Measurements from ENCODE around the gene CATSPERD. TPM values are rescaled to one million over a fixed set of nuclear protein-coding genes. Genes with fewer than 3 reads are reported as not detected.

Gene CATSPERD, protein sequence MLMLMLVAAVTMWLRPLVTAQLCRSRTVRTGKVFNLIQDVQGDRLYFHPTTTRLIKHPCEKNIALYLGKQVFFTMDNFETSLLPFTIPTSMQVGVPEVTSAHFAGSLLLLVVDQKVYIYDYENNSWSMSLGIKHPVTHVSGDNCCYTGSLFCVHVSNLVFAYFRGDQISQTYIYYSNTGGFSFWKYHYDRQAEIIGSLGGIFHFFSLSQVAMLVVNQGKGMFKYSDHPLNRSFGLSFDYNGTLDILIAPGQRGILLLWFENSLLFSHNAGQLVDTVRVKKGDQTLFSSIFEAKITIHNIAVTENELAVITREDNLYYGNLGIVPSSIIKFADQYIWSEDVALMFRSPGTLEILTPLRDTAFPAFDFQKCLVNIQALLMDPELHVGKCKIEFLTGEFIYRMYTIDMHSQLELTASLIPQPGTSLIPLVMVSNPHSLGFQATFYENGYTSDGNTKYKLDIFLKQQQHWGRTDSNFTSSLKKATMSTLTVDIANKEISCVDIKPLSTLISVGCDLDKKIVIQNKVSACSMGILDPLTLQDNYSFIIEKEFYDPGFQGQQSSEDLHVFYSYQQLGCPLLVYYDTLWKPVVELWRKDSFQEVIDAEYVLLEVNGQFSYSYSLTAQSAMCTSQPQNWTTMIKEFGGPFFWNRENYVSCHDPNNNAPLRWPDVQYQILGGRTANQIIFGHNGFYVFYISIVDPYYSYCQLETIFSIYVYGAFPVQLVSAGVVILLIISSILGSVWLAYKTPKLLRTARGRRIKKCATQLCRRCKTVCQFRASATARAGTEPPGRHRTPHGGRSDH
- not detected in 2 replicates for total RNA-seq (2014; rRNA removed; shearing (Covaris generic); ENCODE audit: low replicate concordance)

DNA sequence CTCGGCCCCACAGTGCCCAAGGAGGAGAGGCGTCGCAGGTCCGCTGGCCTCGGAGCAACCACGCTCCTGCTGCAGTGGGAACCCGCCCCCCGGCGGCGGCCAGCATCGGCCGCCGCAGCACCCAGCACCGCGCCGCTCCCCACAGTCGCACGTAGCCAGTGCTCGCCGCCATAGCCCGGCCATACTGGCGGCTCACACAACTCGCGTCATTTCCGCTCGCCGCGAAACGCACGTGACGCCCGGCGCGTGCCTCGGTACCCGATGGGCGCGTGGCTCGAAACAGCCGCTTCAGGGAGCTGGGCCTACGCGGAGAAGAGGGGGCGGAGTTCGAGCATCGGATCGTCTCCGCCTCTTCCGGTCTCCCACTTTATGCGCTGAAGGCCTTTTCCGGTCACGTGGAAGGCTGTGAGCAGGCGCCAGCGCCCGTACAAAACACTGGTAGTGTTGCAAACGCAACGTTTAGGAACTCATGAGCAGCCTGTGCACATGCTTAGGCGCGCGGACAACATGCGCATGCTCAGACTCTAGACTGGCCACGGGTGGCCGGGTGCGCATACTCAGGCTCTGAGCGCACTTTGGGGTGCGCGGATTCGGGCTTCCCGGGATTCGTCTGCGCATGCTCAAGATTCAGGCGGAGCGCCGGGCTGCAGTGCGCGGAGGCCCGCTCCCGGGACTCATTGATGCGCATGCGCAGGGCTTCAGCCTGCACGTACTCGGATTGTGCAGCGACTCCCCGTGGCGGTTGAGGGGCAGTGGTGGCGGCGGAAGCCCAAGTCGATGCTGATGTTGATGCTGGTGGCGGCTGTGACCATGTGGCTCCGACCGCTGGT lies at the start of gene CATSPERD, which contains the start of gene LONP1:
Gene CATSPERD, plus strand, starts transcription at position 677 of the 830 bp plus-strand sequence. Its CDS starts 101 bp downstream, at position 778.
Gene LONP1, minus strand, starts transcription at position 186 of the 830 bp plus-strand sequence. Its CDS starts 14 bp downstream, at position 172.
- DNase-seq, result peak; percentile 94
- Histone ChIP-seq H3K4me3 (peak within 1 kb of the TSS; percentile 72), H3K9me3 (no peaks in the 10 kb centered on the region), H3K27me3 (no peaks in the 10 kb centered on the region), H3K36me3 (peaks cover 12% of the 10 kb centered on the region)

DNA sequence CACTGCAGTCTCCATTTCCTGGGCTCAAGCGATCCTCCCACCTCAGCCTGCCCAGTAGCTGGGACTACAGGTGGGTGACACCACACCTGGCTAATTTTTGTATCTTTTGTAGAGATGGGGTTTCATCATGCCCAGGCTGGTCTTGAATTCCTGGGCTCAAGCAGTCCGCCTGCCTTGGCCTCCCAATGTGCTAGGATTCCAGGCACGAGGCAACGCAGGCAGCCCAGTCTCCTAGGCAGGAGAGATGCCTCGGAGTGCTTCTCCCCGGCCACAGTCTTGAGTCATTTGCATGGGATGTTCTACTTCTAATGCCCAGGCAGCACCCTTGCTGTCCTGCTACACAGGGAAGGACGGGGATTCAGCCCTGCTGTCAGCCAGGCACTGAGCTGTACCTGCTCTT lies 48.8 kb upstream of the CATSPERD start:
- Histone ChIP-seq H3K4me3 (no peak overlapping the region), H3K9me3 (no peaks in the 10 kb centered on the region), H3K27me3 (no peaks in the 10 kb centered on the region), H3K36me3 (peaks cover 1% of the 10 kb centered on the region)
- DNase-seq, result no peak

DNA sequence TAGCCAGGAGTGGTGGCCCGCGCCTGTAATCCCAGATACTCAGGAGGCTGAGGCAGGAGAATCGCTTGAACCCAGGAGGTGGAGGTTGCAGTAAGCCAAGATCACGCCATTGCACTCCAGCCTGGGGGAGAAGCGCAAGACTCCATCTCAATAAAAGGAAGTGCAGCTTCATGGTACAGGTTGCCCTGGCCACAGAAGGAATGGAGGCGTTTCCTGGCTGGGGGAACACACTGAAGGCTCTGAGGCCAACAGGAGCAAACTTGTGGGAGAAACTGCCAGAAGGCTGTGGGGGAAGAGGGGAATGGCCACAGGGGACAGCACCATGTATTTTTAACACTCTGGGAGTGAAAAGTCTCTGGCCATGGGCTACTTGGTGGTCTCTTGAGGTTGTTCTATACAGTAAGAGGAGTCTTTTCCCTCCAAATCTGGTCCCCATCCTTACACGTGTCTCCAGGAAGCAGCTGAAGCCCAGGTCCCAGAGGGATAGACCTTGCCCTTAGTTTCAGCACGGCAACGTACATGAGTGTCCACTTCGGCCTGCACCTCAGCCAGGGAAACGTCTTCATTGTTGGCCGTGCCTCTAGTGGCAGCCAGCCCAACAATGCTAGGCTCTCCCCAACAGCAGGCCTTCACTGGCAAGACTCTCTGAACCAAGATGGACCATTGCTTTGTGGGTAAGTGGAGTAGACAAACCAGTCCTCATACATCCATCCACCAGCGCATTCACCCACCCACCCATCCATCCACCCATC lies 47.6 kb upstream of the CATSPERD start:
- Histone ChIP-seq H3K36me3 (no peaks in the 10 kb centered on the region; the same call in 1 of the 2 replicates), H3K9me3 (no peaks in the 10 kb centered on the region)
- DNase-seq, result no peak

DNA sequence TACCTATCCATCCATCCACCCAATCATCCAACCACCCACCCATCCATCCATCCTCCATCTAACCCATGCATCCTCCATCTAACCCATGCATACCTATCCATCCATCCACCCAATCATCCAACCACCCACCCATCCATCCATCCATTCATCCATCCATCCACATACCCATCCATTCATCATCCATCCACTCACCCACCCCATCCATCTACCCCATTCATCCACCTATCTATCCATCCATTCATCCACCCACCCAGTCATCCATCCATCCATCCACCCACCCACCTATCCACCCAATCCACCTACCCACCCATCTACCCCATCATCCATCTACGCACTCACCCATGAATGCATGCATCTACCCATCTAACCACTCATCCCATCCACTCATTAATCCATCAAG lies 46.7 kb upstream of the CATSPERD start:
- no peaks in the 10 kb centered on the region for H3K9me3 ChIP-seq
- H3K36me3 ChIP-seq, result no peaks in the 10 kb centered on the region; the same call in 1 of the 2 replicates
- H3K27me3 ChIP-seq, result no peaks in the 10 kb centered on the region
- H3K4me3 ChIP-seq, result no peak overlapping the region
- DNase-seq, result no peak

More for the DNA sequence above, 47.6 kb upstream of the CATSPERD start:
- H3K27me3 ChIP-seq, result no peaks in the 10 kb centered on the region
- H3K4me3 ChIP-seq, result no peak overlapping the region

DNA sequence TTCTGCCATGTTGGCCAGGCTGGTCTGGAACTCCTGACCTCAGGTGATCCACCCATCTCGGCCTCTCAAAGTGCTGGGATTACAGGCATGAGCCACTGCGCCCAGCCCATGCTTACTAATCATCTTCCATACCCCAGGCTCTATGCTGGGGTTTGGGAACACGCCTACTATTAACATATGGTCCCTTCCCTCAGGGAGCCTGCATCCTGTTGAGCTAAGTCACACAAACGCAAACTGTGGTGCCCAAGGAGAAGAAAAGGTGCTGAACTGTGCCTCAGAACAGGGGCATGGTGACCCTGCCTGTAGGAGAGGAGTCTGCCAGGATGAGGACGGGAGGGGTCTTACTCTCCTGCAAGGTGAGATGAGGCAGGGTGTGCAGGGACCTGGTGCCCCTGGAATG lies 45.7 kb upstream of the CATSPERD start:
- H3K27me3 ChIP-seq, result no peaks in the 10 kb centered on the region
- no peak for DNase-seq

DNA sequence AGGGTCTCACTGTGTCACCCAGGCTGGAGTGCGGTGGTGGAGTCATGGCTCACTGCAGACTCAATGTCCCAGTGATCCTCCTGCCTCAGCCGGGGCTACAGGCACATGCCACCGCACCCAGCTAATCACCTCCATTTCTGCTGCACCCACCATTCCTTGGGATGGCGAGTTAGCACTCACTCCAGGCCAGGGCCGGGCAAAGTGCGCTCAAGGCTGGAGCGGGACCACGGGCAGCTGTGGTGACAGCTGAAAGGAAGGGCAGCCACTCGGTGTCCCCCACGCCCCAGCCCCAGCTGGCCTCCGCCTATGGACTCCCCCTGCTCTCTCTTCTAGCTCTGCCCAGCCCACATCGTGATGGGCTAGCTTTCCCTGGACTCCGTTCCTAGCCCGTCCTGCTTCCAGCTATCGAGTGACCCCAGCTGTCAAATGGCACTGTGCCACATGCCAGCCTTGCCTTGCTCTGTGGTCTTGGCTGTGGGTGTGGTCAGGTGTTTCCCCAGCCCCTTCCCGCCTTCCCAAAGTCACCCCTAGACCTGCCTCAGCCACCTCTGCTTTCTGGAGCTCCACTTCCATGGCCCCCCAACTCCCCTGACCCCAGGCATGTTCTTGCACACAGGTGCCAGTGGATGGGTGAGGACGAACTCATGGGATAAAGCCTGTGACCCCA lies 44.2 kb upstream of the CATSPERD start:
- H3K4me3 ChIP-seq, result no peak overlapping the region

More for the DNA sequence above, 45.7 kb upstream of the CATSPERD start:
- H3K9me3 ChIP-seq, result no peaks in the 10 kb centered on the region
- no peaks in the 10 kb centered on the region; the same call in 1 of the 2 replicates for H3K36me3 ChIP-seq
- H3K4me3 ChIP-seq, result no peak overlapping the region

DNA sequence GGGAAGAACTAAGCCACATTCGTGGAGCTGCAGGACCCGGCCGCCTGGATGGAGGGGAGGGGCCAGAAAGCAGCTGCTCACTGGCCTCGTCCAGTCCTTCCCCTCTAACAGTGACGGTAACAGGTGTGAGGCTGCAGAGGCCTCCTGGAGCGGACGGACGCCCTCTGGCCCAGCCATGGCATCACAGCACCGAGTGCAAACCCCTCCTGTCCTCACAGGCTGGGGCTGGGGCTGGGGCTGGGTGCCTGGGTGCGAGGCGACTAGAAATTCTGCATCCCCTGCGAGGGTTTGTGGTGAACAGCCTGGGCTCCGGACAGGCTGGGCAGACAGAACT lies 43.7 kb upstream of the CATSPERD start:
- no peaks in the 10 kb centered on the region for H3K36me3 ChIP-seq
- DNase-seq, result no peak
- no peaks in the 10 kb centered on the region for H3K9me3 ChIP-seq
- H3K4me3 ChIP-seq, result no peak overlapping the region
- H3K27me3 ChIP-seq, result no peaks in the 10 kb centered on the region

More for the DNA sequence above, 44.2 kb upstream of the CATSPERD start:
- Histone ChIP-seq H3K27me3 (no peaks in the 10 kb centered on the region), H3K9me3 (no peaks in the 10 kb centered on the region), H3K36me3 (no peaks in the 10 kb centered on the region; the same call in 1 of the 2 replicates)
- DNase-seq, result no peak

DNA sequence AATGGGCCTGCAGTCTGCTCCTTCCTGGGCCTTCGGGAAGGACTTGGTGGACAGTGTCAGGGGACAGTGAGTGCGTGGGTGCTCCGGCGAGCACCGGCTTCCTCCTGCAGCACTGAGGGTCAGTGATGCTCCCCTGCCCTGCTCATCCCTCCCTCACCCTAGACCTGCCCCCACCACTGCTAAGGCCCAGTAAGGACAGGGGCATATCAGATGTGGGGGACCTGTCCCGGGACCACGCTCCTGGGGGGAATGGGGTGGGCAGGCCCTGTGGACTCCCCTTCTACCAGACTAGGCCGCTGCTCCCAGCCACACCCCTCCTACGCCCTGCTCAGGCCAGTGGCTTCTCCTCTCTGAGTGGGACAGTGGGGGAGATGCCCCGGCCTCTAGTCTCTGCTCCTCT lies 43.3 kb upstream of the CATSPERD start:
- no peak overlapping the region for H3K4me3 ChIP-seq
- H3K36me3 ChIP-seq, result no peaks in the 10 kb centered on the region
- DNase-seq, result no peak

DNA sequence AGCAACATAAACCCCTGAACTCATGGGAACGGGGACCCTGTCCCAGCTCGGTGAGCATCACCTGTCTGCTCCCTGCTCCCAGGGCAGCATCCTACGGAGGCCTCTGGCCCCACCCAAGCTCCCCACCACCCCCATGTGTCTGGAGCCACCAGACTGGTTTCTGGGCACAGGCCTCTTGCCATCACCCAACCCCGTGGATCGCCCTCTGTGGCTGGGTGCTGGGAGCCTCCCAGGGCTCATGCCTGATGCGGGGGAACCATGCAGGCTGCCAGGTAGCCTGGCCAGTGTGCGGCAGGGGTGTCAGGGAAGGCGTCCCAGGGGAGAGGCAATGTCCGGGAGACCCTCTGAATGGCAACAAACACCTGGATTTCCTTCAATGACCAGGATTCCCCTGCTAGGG lies 42.9 kb upstream of the CATSPERD start:
- H3K4me3 ChIP-seq, result no peak overlapping the region
- no peak for DNase-seq
- H3K36me3 ChIP-seq, result no peaks in the 10 kb centered on the region
- H3K27me3 ChIP-seq, result no peaks in the 10 kb centered on the region
- H3K9me3 ChIP-seq, result no peaks in the 10 kb centered on the region

More for the DNA sequence above, 43.3 kb upstream of the CATSPERD start:
- Histone ChIP-seq H3K27me3 (no peaks in the 10 kb centered on the region), H3K9me3 (no peaks in the 10 kb centered on the region)

DNA sequence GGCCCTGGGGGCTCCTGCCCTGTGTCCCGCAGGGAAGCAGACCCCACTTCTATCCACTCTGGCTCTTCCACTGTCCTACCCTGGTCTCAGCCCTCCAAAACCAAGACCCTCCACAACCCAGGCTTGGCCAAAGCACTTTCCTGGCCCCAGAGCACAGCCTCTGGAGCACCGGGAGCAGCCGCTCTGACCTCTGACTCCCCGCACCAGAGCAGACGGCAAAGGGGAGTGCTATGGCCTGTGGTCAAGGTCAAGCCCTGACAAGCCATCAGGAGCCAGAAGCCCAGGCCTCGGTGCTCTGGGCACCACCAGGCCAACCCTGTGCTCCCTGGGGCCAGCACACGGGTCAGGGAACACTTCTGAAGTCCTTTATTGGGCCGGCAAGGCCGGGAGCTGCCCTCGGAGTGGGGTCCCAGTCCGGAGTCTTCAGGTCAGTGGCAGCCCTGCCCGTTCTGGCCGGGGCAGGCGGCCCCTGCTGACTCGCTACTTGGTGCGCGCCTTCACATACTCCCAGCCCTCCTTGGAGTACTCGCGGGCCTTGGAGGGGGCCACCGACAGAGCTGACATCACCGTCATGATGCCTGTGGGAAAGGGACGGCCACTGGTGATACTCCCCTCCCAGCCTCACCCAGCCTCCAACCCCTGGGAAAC lies 42.2 kb upstream of the CATSPERD start:
- Histone ChIP-seq H3K4me3 (no peak overlapping the region), H3K27me3 (no peaks in the 10 kb centered on the region), H3K36me3 (no peaks in the 10 kb centered on the region), H3K9me3 (no peaks in the 10 kb centered on the region)
- no peak for DNase-seq

DNA sequence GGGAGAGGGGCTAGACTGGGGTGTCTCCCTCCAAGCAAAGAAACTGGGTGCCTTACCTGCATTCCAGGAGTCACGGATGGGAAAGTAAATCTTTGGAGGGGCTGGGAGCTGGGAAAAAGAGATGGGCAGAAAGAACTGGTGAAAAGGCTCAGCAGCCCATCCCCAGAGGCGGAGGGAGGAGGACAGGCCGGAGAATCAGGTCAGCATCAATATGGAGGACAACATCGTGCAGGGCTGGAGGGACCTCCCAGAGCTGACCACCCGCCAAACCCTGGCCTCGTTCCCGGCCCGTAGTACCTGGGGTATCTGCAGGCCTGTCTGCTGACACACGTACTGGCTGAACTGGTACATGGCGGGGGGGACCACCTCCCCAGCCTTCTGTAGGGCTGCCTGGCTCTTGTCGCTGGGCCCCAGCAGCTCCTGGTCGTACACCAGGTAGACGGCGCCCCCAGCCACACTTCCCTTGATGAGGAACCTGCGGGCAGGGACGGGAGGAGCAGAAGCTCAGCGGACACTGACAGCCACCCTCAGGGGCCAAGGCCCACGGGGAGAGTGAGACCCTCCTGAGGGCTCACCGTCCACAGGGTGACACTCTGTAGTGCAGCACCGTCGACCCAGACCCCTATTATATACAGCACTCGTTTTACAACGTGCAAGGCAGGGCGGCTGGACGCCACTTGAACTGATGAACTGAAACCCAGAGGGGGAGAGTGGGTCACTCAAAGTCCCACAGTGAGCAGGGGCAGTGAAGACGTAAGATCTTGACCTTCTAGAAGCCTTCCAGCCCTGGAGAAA lies 41.0 kb upstream of the CATSPERD start:
- Histone ChIP-seq H3K27me3 (no peaks in the 10 kb centered on the region), H3K9me3 (no peaks in the 10 kb centered on the region), H3K36me3 (no peaks in the 10 kb centered on the region), H3K4me3 (peak overlapping the region; percentile 84)
- no peak for DNase-seq

DNA sequence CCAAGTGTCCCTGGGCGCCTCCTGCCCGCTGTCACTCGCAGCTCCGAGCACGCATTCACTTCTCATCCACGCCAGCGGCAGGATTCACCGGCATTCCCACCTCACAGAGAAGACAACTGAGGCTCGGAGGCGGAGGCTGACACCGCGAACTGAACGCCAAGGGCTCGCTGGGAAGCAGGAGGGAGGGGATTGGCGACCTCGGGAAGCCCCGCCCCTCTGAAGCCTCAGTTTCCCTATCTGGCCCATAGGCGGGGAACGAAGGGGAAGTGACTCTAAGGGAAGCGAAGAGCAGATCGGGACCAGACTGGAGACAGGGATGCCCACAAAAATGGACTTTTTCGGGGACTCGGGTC lies 40.4 kb upstream of the CATSPERD start:
- Histone ChIP-seq H3K4me3 (peak overlapping the region; percentile 84), H3K9me3 (no peaks in the 10 kb centered on the region), H3K27me3 (no peaks in the 10 kb centered on the region), H3K36me3 (no peaks in the 10 kb centered on the region)
- no peak for DNase-seq

DNA sequence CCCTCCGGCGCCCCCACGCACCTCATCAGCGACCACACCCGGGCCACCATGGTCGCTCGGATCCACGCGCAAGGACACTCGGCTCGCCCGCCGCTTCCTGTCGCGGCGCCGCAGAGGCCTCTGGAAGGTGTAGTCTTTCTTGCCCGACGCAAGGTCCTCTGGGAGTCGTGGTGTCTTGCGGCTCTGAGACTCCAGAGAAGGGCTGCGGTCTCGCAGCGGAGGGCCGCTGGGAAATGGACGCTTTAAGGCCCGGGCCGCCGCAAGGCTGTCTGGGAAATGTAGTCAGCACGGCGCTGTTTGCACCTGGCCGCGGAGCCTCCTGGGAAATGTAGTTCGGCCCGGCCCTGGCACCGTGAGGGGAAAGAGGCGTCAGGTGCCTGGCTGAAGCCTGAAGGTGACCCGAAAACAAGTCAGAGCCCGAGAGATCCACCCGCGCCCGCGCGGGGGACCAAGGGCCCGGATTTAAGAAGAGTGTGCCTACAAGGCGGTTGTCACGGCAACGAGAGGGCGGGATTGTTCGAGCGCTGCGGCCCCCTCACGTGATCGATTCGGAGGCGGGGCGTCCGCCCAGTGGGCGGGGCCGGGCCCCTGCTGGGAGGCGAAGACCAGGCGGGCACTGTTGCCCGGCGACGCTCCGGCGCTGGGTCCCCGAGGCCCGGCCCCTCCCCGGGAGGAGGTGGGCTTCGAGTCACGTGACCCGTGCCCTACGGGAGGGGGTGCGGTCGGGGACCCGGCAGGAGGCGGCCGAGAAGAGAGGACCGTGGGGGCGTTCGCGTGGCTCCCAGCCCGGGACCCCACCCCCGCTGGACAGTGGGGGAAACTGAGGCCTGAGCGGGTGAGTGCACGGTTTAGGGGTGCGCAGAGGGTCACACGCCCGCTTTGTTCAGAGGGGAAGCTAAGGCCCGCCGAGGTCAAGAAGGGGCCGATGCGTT lies 39.7 kb upstream of the CATSPERD start, which contains the start of the genes HSD11B1L and MICOS13:
Gene HSD11B1L, plus strand, starts transcription at position 591 of the 932 bp plus-strand sequence. CDS start 3,806 bp downstream, outside the sequence.
Gene MICOS13, minus strand, starts transcription at position 80 of the 932 bp plus-strand sequence. Its CDS starts 30 bp downstream, at position 50.
- H3K4me3 ChIP-seq, result peak within 1 kb of the TSS; percentile 84
- peak; percentile 94 for DNase-seq

More for the DNA sequence above, 39.7 kb upstream of the CATSPERD start, which contains the start of the genes HSD11B1L and MICOS13:
- no peaks in the 10 kb centered on the region for H3K36me3 ChIP-seq
- no peaks in the 10 kb centered on the region for H3K9me3 ChIP-seq
- no peaks in the 10 kb centered on the region for H3K27me3 ChIP-seq
